Measurements from ENCODE around the gene E4F1.

- TF ChIP-seq GATA2 (IDR thresholded peaks at IDR 0.05; ENCODE audit: low read depth, low read length) = no peak
- no peak for TF ChIP-seq GATA3 (IDR thresholded peaks at IDR 0.05; ENCODE audit: low read depth, low read length)
Measured at GRCh38 chr16:2199095-2199494, 24.3 kb upstream of the E4F1 start.

Measured in SH-SY5Y (cell line).